ENCODE measurements around the gene STAT6. TPM values are rescaled to one million over a fixed set of nuclear protein-coding genes. Genes with fewer than 3 reads are reported as not detected.

Gene STAT6
- total RNA-seq, 1 experiment from 2014 or later, result 52.3 TPM

DNA sequence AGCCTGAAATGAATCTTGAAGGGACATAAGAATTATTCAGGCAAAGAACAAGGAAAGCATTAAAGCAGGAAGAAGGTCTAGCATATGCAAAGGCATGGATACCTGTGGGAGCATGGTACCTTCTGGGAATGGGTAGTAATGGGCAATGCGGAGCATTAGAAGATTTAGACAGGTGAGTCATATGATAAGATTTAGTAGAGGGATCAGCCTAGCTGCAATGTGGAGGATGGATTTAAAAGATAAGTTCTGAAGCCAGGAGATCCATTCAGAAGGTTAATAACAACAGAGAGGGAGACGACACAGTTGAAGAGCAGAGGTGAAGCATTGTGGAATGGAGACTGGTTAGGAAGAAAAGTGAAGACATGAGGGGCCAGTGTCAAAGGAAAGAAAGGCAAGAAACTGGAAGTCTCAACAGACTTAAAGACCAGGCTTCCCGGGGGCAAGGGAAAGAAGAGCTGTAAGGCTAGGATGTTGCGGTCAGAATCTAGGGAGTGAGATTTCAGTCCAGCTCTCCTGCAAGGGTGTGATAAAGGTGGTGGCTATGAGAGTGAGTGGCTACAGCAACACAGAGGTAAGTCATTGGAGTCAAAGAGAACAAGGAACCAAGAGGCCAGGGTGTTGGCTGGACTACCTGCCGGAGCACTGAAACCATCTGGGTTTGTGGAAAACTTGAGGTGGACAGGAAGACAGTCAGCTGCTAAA is 5.6 kb upstream of the STAT6 start:
- no TSS peak for BruUV-seq (replicated peaks)
- no peak overlapping the region for H3K4me3 ChIP-seq (ENCODE audit: low read depth in 2 of 2, low read length in 2 of 2)
- no peaks in the 10 kb centered on the region for H3K27me3 ChIP-seq (ENCODE audit: control insufficient read depth, insufficient read depth, low read length)
- H3K27ac ChIP-seq (ENCODE audit: low read length), result no peak overlapping the region
- TF ChIP-seq TCF7L2 (IDR thresholded peaks at IDR 0.05; ENCODE audit: low read depth, low read length) (no peak), SIN3A (IDR thresholded peaks at IDR 0.05; ENCODE audit: borderline replicate concordance, insufficient read depth, low read depth, low read length) (no peak), POLR2AphosphoS5 (IDR thresholded peaks at IDR 0.05; ENCODE audit: low read depth, low read length) (no peak)
- TF ChIP-seq, protein P1, sequence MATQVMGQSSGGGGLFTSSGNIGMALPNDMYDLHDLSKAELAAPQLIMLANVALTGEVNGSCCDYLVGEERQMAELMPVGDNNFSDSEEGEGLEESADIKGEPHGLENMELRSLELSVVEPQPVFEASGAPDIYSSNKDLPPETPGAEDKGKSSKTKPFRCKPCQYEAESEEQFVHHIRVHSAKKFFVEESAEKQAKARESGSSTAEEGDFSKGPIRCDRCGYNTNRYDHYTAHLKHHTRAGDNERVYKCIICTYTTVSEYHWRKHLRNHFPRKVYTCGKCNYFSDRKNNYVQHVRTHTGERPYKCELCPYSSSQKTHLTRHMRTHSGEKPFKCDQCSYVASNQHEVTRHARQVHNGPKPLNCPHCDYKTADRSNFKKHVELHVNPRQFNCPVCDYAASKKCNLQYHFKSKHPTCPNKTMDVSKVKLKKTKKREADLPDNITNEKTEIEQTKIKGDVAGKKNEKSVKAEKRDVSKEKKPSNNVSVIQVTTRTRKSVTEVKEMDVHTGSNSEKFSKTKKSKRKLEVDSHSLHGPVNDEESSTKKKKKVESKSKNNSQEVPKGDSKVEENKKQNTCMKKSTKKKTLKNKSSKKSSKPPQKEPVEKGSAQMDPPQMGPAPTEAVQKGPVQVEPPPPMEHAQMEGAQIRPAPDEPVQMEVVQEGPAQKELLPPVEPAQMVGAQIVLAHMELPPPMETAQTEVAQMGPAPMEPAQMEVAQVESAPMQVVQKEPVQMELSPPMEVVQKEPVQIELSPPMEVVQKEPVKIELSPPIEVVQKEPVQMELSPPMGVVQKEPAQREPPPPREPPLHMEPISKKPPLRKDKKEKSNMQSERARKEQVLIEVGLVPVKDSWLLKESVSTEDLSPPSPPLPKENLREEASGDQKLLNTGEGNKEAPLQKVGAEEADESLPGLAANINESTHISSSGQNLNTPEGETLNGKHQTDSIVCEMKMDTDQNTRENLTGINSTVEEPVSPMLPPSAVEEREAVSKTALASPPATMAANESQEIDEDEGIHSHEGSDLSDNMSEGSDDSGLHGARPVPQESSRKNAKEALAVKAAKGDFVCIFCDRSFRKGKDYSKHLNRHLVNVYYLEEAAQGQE (IDR thresholded peaks at IDR 0.05; ENCODE audit: insufficient read depth in 1 of 2, low read depth in 2 of 2, low read length in 1 of 2), result no peak
- TF ChIP-seq, protein P2, sequence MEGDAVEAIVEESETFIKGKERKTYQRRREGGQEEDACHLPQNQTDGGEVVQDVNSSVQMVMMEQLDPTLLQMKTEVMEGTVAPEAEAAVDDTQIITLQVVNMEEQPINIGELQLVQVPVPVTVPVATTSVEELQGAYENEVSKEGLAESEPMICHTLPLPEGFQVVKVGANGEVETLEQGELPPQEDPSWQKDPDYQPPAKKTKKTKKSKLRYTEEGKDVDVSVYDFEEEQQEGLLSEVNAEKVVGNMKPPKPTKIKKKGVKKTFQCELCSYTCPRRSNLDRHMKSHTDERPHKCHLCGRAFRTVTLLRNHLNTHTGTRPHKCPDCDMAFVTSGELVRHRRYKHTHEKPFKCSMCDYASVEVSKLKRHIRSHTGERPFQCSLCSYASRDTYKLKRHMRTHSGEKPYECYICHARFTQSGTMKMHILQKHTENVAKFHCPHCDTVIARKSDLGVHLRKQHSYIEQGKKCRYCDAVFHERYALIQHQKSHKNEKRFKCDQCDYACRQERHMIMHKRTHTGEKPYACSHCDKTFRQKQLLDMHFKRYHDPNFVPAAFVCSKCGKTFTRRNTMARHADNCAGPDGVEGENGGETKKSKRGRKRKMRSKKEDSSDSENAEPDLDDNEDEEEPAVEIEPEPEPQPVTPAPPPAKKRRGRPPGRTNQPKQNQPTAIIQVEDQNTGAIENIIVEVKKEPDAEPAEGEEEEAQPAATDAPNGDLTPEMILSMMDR (IDR thresholded peaks at IDR 0.05), result no peak
- H3K4me1 ChIP-seq (ENCODE audit: control insufficient read depth, insufficient read depth, low read length), result peaks cover 5% of the 10 kb centered on the region
- no peaks in the 10 kb centered on the region for H3K36me3 ChIP-seq (ENCODE audit: control insufficient read depth, insufficient read depth, low read length)
- DNase-seq (ENCODE audit: low read depth, low spot score) (no peak), ATAC-seq (no peak)
- ChIA-PET POLR2A (no interaction called here), CTCF (no interaction called here)
- H3K9me3 ChIP-seq (ENCODE audit: control insufficient read depth, insufficient read depth, low read depth, low read length), result no peaks in the 10 kb centered on the region
- intact Hi-C loops (cut with micrococcal nuclease; ENCODE audit: unreplicated experiment), result no loop called here
- in situ Hi-C loops (cut with HindIII; ENCODE audit: low pct_unique_long_range_greater_than_20kb, low sequenced_read_pairs), result no loop called here

DNA sequence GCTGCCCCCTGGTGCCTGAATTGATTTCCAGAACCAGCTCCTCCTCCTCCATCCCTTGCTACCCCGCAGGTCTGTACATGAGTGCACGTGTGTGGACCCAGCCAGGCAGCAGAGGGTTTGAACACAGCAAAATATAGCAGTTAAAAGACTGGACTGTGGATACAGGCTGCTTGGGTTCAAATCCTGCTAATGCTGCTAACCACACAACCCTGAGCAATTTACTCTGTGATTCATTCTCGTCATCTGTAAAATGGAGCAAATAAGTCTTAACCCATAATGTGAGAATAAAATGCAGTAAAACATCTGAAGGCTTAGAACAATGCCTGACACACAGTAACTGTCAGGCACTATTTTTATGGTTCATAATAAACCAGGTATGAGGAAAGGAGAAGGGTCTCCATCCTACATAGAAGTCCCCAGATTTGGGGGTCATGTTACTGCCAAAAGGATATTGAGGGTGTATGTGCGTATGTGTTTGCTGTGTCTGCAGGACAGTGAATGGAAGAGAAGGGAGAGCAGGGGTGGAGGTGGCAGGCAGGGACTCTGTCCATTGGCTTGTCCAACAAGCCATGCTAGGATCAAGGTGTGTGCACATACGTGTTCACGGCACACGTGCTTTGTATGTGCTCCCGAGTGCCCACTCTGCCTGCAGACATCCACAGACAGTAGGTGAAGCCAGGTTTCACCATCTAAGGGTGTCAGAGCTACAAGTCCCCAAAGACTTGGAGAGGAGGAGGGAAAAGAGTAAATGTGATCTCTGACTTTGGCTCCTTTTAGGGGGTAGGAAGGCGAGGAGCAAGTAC is 1.5 kb upstream of the STAT6 start:
- Histone ChIP-seq H3K4me3 (ENCODE audit: low read depth in 2 of 2, low read length in 2 of 2) (peak overlapping the region; percentile 44 to 75), H3K27ac (ENCODE audit: low read length) (no peak overlapping the region; the same call in 1 of the 2 replicates)
- no TSS peak for BruUV-seq (replicated peaks)

More for the DNA sequence above, 1.5 kb upstream of the STAT6 start:
- Histone ChIP-seq H3K4me1 (ENCODE audit: control insufficient read depth, insufficient read depth, low read length) (peaks cover 17% of the 10 kb centered on the region), H3K9me3 (ENCODE audit: control insufficient read depth, insufficient read depth, low read depth, low read length) (no peaks in the 10 kb centered on the region), H3K36me3 (ENCODE audit: control insufficient read depth, insufficient read depth, low read length) (no peaks in the 10 kb centered on the region), H3K27me3 (ENCODE audit: control insufficient read depth, insufficient read depth, low read length) (no peaks in the 10 kb centered on the region)
- intact Hi-C loops (cut with micrococcal nuclease; ENCODE audit: unreplicated experiment), result loop anchor here (1.0 to 5.0 kb wide), 3 partner anchors 43 to 355 kb away; no protein-coding TSS in a partner anchor
- ChIA-PET CTCF (interaction anchor here (0.5 to 2.5 kb wide), 14 partner anchors 12 to 337 kb away, joined by 3 to 84 read pairs (median 6); partner anchors contain the start of genes LRP1 and NEMP1), POLR2A (no interaction called here)
- TF ChIP-seq, protein P2 (IDR thresholded peaks at IDR 0.05), result peak; percentile 85
- TF ChIP-seq SIN3A (IDR thresholded peaks at IDR 0.05; ENCODE audit: borderline replicate concordance, insufficient read depth, low read depth, low read length) (no peak), POLR2AphosphoS5 (IDR thresholded peaks at IDR 0.05; ENCODE audit: low read depth, low read length) (no peak)
- DNase-seq (ENCODE audit: low read depth, low spot score) (peak; percentile 75), ATAC-seq (peak; percentile 87; the same call in 1 of the 2 replicates)
- in situ Hi-C loops (cut with HindIII; ENCODE audit: low pct_unique_long_range_greater_than_20kb, low sequenced_read_pairs), result no loop called here

Measured in Panc1 (cell line).